Medulla oblongata (tissue), 1 donor: ENCODE data around the gene MPV17L.
"Not testable (repeated sequence)": the region's sequence is repeated elsewhere in the genome, so short reads cannot be mapped to it uniquely, and the experiment has no call there.

Experiments used
- DNase-seq: peaks from one replicate; pipeline ENCODE4 v3.0.0-alpha.2; 2015; ENCODE audit errors: extremely low spot score

MPV17L gene

GRCh38 chr16:15395631-15396508 lies at the start of gene MPV17L:
MPV17L (plus strand) TSS chr16:15395754; CDS start chr16:15395898, 144 bp downstream.
- DNase-seq = peak; percentile 21

- DNase-seq = not testable (repeated sequence)
Measured at GRCh38 chr16:15348721-15349120, 46.8 kb upstream of the MPV17L start.

DNA sequence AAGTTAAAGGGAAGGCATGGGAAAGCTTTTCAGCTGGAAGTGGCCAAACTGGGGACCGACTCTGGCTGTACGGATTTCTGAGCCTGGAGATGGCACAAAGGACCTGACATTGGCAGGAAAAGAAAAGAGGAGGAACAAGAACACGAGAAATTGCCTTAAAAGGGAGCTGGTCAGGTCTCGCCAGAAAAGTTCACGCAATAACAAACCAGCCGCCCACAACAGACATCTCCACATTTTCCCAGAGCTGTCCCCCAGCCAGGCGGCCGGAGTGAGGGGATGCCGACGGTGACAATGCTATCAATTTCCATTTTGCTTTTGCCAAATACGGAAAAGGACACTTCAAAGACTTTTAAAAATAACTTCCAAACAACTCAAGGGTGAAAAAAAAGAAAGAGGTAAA lies 44.3 kb upstream of the MPV17L start:
- DNase-seq = not testable (repeated sequence)

DNA sequence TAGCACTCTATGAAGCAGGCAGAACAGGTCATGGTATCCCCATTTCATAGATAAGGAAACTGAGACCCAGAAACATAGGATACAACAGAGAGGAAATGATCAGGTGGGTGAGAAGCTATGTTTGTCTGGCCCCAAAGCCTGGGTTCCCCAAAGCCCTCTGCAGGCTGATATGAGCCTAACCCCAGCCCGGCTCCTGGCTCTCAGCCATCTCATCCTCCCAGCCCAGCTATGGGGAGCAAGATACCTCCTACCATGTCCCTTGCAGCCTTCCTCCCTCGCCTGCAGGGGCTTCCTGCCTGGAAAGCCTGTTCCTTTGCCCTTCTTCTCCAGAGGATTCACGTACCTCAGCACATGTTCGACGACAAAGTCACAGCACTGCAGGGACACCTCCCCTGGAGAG lies 43.8 kb upstream of the MPV17L start:
- not testable (repeated sequence) for DNase-seq

GRCh38 chr16:15352852-15353251 lies 42.7 kb upstream of the MPV17L start:
- DNase-seq = not testable (repeated sequence)

GRCh38 chr16:15354846-15355245 lies 40.7 kb upstream of the MPV17L start:
- DNase-seq = not testable (repeated sequence)

DNA sequence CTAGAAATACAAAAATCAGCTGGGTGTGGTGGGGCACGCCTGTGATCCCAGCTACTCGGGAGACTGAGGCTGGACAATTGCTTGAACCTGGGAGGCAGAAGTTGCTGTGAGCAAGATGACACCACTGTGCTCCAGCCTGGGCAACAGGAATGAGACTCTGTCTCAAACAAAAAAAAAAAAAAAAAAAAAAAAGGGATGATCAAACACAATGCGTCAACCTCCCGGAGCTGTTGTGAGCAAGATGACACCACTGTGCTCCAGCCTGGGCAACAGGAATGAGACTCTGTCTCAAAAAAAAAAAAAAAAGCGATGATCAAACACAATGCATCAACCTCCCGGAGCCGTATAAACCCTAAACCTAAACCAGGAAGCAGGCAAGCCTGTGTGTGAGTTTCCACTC lies 38.1 kb upstream of the MPV17L start:
- not testable (repeated sequence) for DNase-seq

DNA sequence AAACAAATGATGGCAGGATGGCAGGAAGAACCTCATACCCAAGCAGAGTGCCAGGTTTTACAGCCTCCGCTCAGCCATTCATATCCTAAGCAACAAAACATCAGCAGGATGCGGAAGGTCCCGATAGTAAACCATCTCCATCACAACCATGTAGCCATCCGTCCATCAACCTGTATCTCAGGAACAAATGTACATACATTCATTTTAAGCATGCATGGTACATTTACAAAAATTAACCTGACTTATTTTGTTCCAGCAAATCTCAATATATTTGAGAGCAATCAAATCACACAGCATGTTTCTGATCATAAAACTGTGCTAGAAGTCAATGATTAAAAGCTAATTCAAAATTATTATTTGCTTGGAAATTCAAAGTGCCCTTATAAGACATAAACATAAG lies 17.4 kb upstream of the MPV17L start, which contains the start of gene NPIPA5:
Gene NPIPA5, minus strand, starts transcription at position 101 of the 400 bp plus-strand sequence. Its CDS starts 0 bp downstream, at position 101.
- not testable (repeated sequence) for DNase-seq

- not testable (repeated sequence) for DNase-seq
Measured at GRCh38 chr16:15382810-15383209, 12.7 kb upstream of the MPV17L start.

DNA sequence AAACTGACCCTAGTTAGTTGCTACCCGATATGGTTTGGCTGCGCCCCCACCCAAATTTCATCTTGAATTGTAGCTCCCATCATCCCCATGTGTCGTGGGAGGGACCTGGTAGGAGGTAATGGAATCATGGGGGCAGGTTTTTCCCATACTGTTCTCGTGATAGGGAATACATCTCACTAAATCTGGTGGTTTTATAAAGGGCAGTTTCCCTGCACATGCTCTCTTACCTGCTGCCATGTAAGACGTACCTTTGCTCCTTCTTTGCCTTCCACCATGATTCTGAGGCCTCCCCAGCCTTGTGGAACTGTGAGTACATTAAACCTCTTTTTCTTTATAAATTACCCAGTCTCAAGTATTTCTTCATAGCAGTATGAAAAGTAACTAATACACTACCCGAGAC lies 7.5 kb upstream of the MPV17L start:
- DNase-seq = not testable (repeated sequence)

- not testable (repeated sequence) for DNase-seq
Measured at GRCh38 chr16:15389916-15390315, 5.6 kb upstream of the MPV17L start.

DNA sequence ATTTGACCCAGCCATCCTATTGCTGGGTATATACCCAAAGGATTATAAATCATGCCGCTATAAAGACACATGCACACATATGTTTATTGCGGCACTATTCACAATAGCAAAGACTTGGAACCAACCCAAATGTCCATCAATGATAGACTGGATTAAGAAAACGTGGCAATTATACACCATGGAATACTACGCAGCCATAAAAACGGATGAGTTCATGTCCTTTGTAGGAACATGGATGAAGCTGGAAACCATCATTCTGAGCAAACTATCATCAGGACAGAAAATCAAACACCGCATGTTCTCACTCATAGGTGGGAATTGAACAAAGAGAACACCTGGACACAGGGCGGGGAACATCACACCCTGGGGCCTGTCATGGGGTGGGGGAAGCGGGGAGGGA lies 2.5 kb upstream of the MPV17L start:
- not testable (repeated sequence) for DNase-seq

DNA sequence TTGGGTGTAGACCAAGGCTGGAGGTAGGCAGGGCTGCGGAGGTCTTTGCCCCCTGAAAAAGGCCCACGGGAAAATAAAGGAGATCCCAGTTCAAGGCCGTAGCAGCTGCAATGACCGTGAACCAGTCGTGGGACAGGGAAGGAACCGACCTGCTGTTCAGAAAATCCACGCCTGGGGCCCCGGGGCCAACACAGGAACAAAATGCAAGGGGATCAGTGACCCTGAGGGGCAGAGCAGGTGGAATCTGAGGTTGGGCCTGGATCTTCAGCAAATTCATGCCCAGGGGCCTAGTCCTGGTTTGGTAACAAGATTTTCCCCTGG lies 915 bp downstream of the MPV17L start:
- DNase-seq = not testable (repeated sequence)

GRCh38 chr16:15396948-15397594 lies 1.5 kb downstream of the MPV17L start:
- no peak for DNase-seq

GRCh38 chr16:15398618-15399316 lies 3.2 kb downstream of the MPV17L start:
- no peak for DNase-seq

- no peak for DNase-seq
Measured at GRCh38 chr16:15399317-15399716, 3.8 kb downstream of the MPV17L start.

- DNase-seq = not testable (repeated sequence)
Measured at GRCh38 chr16:15400314-15400713, 4.8 kb downstream of the MPV17L start.

DNA sequence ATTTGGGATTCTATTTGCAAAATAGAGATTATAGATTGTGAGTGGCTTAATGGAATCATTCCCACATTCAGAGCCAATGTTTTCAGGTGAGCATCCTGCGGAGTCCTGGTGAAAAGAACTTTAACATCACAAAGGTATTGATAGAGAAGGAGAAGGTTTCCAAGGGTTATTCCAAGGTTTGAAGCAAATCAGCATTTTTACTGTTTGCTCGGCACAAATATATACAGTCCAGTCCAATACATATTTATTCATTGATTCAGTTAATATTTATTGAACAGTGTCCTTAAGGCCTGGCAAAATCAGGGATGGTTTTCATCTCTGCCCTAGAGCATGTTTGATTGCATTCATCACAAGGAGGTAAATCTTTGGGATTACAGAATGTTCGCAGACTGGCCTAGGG lies 6.4 kb downstream of the MPV17L start:
- DNase-seq = no peak

- no peak for DNase-seq
Measured at GRCh38 chr16:15403392-15403995, 7.9 kb downstream of the MPV17L start.

DNA sequence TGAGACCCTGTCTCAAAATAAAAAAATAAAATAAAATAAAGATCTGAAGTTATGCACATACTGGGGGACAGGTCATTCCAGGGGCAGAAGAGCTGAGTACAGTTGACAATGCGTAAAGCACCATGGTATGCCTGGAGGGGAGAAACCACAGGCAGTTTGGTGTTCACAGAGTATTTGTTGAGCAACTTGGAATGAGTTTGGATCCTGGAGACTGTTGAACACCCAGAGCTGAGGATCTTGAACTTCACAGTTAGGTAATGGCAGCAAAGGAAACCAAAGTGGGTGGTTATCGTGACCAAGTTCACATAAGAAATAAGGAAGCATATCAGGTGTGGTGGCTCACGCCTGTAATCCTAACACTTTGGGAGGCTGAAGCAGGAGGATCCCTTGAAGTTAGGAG lies 8.5 kb downstream of the MPV17L start:
- DNase-seq = not testable (repeated sequence)

GRCh38 chr16:15404792-15405191 lies 9.2 kb downstream of the MPV17L start:
- no peak for DNase-seq

DNA sequence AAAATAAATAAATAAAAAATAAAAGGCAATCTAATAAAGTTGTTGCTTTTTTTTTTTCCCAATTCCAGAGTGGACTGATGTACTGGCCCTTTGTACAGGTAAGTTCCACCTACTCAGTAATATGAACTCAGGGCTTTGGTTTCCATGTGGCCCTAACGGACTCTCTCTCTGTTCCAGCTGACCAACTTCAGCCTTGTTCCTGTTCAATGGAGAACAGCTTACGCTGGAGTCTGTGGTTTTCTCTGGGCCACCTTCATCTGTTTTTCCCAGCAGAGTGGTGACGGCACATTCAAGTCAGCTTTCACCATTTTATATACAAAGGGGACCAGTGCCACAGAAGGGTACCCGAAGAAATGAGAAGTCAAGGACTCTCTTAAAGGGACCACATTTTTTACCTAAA lies 12.2 kb downstream of the MPV17L start:
- not testable (repeated sequence) for DNase-seq
